HEK293 (cell line): ENCODE measurements around the gene PLD5.

Experiments used
- CTCF ChIA-PET: fragments of 350-600 bp; formaldehyde crosslinking; extraction: SDS; loops from one replicate; lab custom pipeline; 2021; ENCODE audit warnings: antibody characterized with exemption; lab: Yijun Ruan, JAX
- POLR2A ChIA-PET: fragments of 300-600 bp; formaldehyde crosslinking; extraction: SDS; loops from one replicate; lab custom pipeline; 2020; ENCODE audit warnings: antibody characterized with exemption, inconsistent platforms; lab: Yijun Ruan, JAX
- H3K27ac ChIP-seq: fragments of 200-500 bp; sonication (Bioruptor generic); 2 replicates; pipeline ENCODE4 v1.5.1; 2014; ENCODE audit warnings: low read depth, low read length, control low read depth, inconsistent platforms; ENCODE audit errors: extremely low read depth
- H3K36me3 ChIP-seq, 2 experiments: fragments of 200-500 bp in 1 of 2; sonication (Bioruptor generic) in 1 of 2; 1 replicate in 1 of 2; 2 replicates in 1 of 2; pipeline ENCODE4 v1.5.1; 2014 to 2017; ENCODE audit warnings: inconsistent platforms in 2 of 2, low read length in 2 of 2; ENCODE audit not compliant: control insufficient read depth in 2 of 2, insufficient read depth in 1 of 2
- H3K4me1 ChIP-seq: fragments of 200-500 bp; sonication (Bioruptor generic); 2 replicates; pipeline ENCODE4 v1.5.1; 2014; ENCODE audit warnings: mild to moderate bottlenecking, low read length, inconsistent platforms; ENCODE audit not compliant: control insufficient read depth, insufficient read depth
- H3K4me3 ChIP-seq: 2 replicates; pipeline ENCODE4 v1.5.1; 2011; ENCODE audit warnings: low read depth, mild to moderate bottlenecking, control low read depth, low read length, moderate library complexity
- H3K9me3 ChIP-seq: fragments of 200-500 bp; sonication (Bioruptor generic); 2 replicates; pipeline ENCODE4 v1.5.1; 2014; ENCODE audit warnings: low read depth, low read length, inconsistent platforms; ENCODE audit not compliant: control insufficient read depth, insufficient read depth
- BCL11B ChIP-seq: fragments of 450-650 bp; formaldehyde crosslinking; IDR thresholded peaks from 2 replicates; pipeline ENCODE4 v1.5.1; 2016; ENCODE audit warnings: low read depth, missing biosample characterization, missing genetic modification characterization
- GLI2 ChIP-seq: fragments of 450-650 bp; formaldehyde crosslinking; IDR thresholded peaks from 2 replicates; pipeline ENCODE4; 2017; ENCODE audit warnings: missing biosample characterization, missing genetic modification characterization, low read depth, borderline replicate concordance
- GLIS1 ChIP-seq: fragments of 450-650 bp; formaldehyde crosslinking; IDR thresholded peaks from 2 replicates; pipeline ENCODE4 v1.5.1; 2016; ENCODE audit warnings: missing biosample characterization, missing genetic modification characterization
- HOXA7 ChIP-seq: sonication (generic); formaldehyde crosslinking; IDR thresholded peaks from 2 replicates; pipeline ENCODE4 v1.8.1; 2022; ENCODE audit warnings: missing genetic modification reagents, borderline replicate concordance
- KLF10 ChIP-seq: fragments of 450-650 bp; IDR thresholded peaks from 2 replicates; pipeline ENCODE4 v1.5.1; 2018; ENCODE audit warnings: missing biosample characterization, mild to moderate bottlenecking, missing genetic modification characterization
- TSHZ1 ChIP-seq: fragments of 450-650 bp; formaldehyde crosslinking; IDR thresholded peaks from 2 replicates; pipeline ENCODE4 v1.5.1; 2016; ENCODE audit warnings: missing biosample characterization, missing genetic modification characterization, borderline replicate concordance
- ZBTB48 ChIP-seq: fragments of 450-650 bp; formaldehyde crosslinking; IDR thresholded peaks from 2 replicates; pipeline ENCODE4 v1.5.1; 2016; ENCODE audit warnings: missing biosample characterization, missing genetic modification characterization
- ZNF169 ChIP-seq: fragments of 450-650 bp; formaldehyde crosslinking; IDR thresholded peaks from 2 replicates; pipeline ENCODE4 v1.5.1; 2016; ENCODE audit warnings: missing biosample characterization, missing genetic modification characterization
- ZNF223 ChIP-seq: fragments of 450-650 bp; formaldehyde crosslinking; IDR thresholded peaks from 2 replicates; pipeline ENCODE4 v1.5.1; 2016; ENCODE audit warnings: missing biosample characterization, missing genetic modification characterization
- ZNF266 ChIP-seq: fragments of 450-650 bp; formaldehyde crosslinking; IDR thresholded peaks from 2 replicates; pipeline ENCODE4 v1.5.1; 2016; ENCODE audit warnings: missing biosample characterization, missing genetic modification characterization, low read depth
- ZNF423 ChIP-seq: fragments of 450-650 bp; formaldehyde crosslinking; IDR thresholded peaks from 2 replicates; pipeline ENCODE4 v1.5.1; 2016; ENCODE audit warnings: missing biosample characterization, missing genetic modification characterization
- ZNF555 ChIP-seq: fragments of 450-650 bp; formaldehyde crosslinking; conservative IDR thresholded peaks from 2 replicates; pipeline ENCODE4 v1.5.1; 2017; ENCODE audit warnings: missing biosample characterization, mild to moderate bottlenecking, missing genetic modification characterization, inconsistent platforms
- ZNF560 ChIP-seq: fragments of 450-650 bp; formaldehyde crosslinking; IDR thresholded peaks from 2 replicates; pipeline ENCODE4 v1.5.1; 2017; ENCODE audit warnings: missing biosample characterization, missing genetic modification characterization, borderline replicate concordance
- ZNF585B ChIP-seq: fragments of 450-650 bp; formaldehyde crosslinking; IDR thresholded peaks from 2 replicates; pipeline ENCODE4 v1.5.1; 2016; ENCODE audit warnings: missing biosample characterization, missing genetic modification characterization
- ZNF654 ChIP-seq: fragments of 450-650 bp; formaldehyde crosslinking; IDR thresholded peaks from 2 replicates; pipeline ENCODE4 v1.5.1; 2016; ENCODE audit warnings: low read depth, missing biosample characterization, missing genetic modification characterization
- ZNF701 ChIP-seq: fragments of 450-650 bp; formaldehyde crosslinking; IDR thresholded peaks from 2 replicates; pipeline ENCODE4 v1.5.1; 2016; ENCODE audit warnings: missing biosample characterization, missing genetic modification characterization
- ZNF747 ChIP-seq: fragments of 450-650 bp; formaldehyde crosslinking; IDR thresholded peaks from 2 replicates; pipeline ENCODE4 v1.5.1; 2016; ENCODE audit warnings: missing biosample characterization, missing genetic modification characterization
- TF ChIP-seq, protein P1 (sequence below): fragments of 450-650 bp; formaldehyde crosslinking; IDR thresholded peaks from 2 replicates; pipeline ENCODE4 v1.5.1; 2016; ENCODE audit warnings: missing biosample characterization, missing genetic modification characterization

PLD5 gene

GRCh38 chr1:242405947-242406346, 118.5 kb downstream of the PLD5 start:
- no peak overlapping the region for H3K4me3 ChIP-seq
- H3K9me3 ChIP-seq, result no peaks in the 10 kb centered on the region; the same call in 1 of the 2 replicates
- no peaks in the 10 kb centered on the region for H3K4me1 ChIP-seq
- H3K36me3 ChIP-seq, result no peaks in the 10 kb centered on the region
- no peak overlapping the region for H3K27ac ChIP-seq
- no peak for TF ChIP-seq GLI2
- TF ChIP-seq HOXA7 (CRISPR knock-in tag), result no peak
- TF ChIP-seq TSHZ1 (tag by site-specific recombination), result no peak
- TF ChIP-seq ZNF747 (tag by site-specific recombination), result no peak
- no peak for TF ChIP-seq ZNF701 (tag by site-specific recombination)
- no peak for TF ChIP-seq GLIS1
- no peak for TF ChIP-seq KLF10 (tag by site-specific recombination)
- no peak for TF ChIP-seq ZNF654 (tag by site-specific recombination)
- no peak for TF ChIP-seq ZNF555
- no peak for TF ChIP-seq ZNF266 (tag by site-specific recombination)
- TF ChIP-seq, all 188 proteins: peak for 0
- CTCF ChIA-PET, result interaction anchor here (1.0 to 1.3 kb wide), 2 partner anchors 62 to 91 kb away, joined by 3 to 4 read pairs; no protein-coding TSS in a partner anchor
- POLR2A ChIA-PET, result no interaction called here

DNA sequence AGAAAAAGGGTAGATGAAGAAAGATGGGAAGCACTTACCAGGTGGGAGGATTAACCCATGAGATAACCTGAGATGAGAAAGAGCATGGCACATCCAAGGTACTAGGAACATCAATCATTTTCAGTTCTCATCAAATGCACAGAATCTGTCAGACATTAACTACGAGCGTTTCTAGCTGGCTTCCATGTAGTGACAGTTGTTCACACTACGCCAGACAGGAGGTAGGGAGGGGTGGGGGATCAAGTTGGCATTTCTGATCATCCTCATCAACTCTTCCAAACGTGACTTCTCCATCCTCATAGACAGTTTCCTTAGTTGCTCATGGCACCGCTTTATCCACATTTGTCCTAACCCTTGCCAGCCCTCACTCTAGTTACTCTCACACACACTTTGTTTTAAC, 120.2 kb downstream of the PLD5 start:
- Histone ChIP-seq H3K9me3 (no peaks in the 10 kb centered on the region; the same call in 1 of the 2 replicates), H3K4me1 (no peaks in the 10 kb centered on the region), H3K27ac (no peak overlapping the region), H3K4me3 (no peak overlapping the region), H3K36me3 (no peaks in the 10 kb centered on the region)
- TF ChIP-seq BCL11B (tag by site-specific recombination), result no peak
- TF ChIP-seq ZNF560 (tag by site-specific recombination), result no peak
- no peak for TF ChIP-seq ZNF747 (tag by site-specific recombination)
- TF ChIP-seq, protein P1, sequence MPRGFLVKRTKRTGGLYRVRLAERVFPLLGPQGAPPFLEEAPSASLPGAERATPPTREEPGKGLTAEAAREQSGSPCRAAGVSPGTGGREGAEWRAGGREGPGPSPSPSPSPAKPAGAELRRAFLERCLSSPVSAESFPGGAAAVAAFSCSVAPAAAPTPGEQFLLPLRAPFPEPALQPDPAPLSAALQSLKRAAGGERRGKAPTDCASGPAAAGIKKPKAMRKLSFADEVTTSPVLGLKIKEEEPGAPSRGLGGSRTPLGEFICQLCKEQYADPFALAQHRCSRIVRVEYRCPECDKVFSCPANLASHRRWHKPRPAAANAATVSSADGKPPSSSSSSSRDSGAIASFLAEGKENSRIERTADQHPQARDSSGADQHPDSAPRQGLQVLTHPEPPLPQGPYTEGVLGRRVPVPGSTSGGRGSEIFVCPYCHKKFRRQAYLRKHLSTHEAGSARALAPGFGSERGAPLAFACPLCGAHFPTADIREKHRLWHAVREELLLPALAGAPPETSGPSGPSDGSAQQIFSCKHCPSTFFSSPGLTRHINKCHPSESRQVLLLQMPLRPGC (tag by site-specific recombination), result no peak
- no peak for TF ChIP-seq ZNF169 (tag by site-specific recombination)
- ChIA-PET CTCF (no interaction called here), POLR2A (no interaction called here)

- TF ChIP-seq ZNF223 (tag by site-specific recombination) (no peak), ZNF585B (tag by site-specific recombination) (no peak), ZBTB48 (no peak), ZNF423 (tag by site-specific recombination) (no peak)
- Histone ChIP-seq H3K4me3 (no peak overlapping the region), H3K9me3 (no peaks in the 10 kb centered on the region; the same call in 1 of the 2 replicates), H3K27ac (no peak overlapping the region), H3K4me1 (no peaks in the 10 kb centered on the region), H3K36me3 (no peaks in the 10 kb centered on the region)
- POLR2A ChIA-PET, result interaction anchor here (0.6 kb wide), 1 partner anchor 121 kb away, joined by 3 read pairs; no protein-coding TSS in a partner anchor
- CTCF ChIA-PET, result no interaction called here
These were observed 121.5 kb downstream of the PLD5 start for GRCh38 chr1:242402956-242403355.
